Stimulated activated CD4-positive, alpha-beta T cell treated with anti-CD3 and anti-CD28 coated beads, Interleukin-4, amount 100 ng/mL, for 1 hour (primary cell): ENCODE measurements around the gene TPRKB.
"Not testable (repeated sequence)": the region's sequence is repeated elsewhere in the genome, so short reads cannot be mapped to it uniquely, and the experiment has no call there.

Source experiments
- DNase-seq: peaks from one replicate; pipeline ENCODE4 v3.0.0-alpha.2; 2020

TPRKB gene

GRCh38 chr2:73736378-73736777, 767 bp downstream of the TPRKB start:
- DNase-seq, result no peak

- DNase-seq, result no peak
Observed at GRCh38 chr2:73730810-73731209, 6.3 kb downstream of the TPRKB start.

- no peak for DNase-seq
Observed at GRCh38 chr2:73728711-73729110, 8.4 kb downstream of the TPRKB start.

GRCh38 chr2:73728043-73728442, 9.1 kb downstream of the TPRKB start:
- DNase-seq, result no peak

GRCh38 chr2:73726657-73727056, 10.5 kb downstream of the TPRKB start:
- DNase-seq, result not testable (repeated sequence)

- DNase-seq, result no peak
Observed at GRCh38 chr2:73718851-73719621, 18.1 kb downstream of the TPRKB start.

GRCh38 chr2:73718421-73718820, 18.7 kb downstream of the TPRKB start:
- DNase-seq, result no peak

- not testable (repeated sequence) for DNase-seq
Observed at GRCh38 chr2:73717695-73718094, 19.4 kb downstream of the TPRKB start.

- no peak for DNase-seq
Observed at GRCh38 chr2:73717251-73717606, 19.9 kb downstream of the TPRKB start.

GRCh38 chr2:73716543-73717250, 20.4 kb downstream of the TPRKB start:
- DNase-seq, result no peak

- DNase-seq, result no peak
Observed at GRCh38 chr2:73714091-73714490, 23.1 kb downstream of the TPRKB start.

- DNase-seq, result no peak
Observed at GRCh38 chr2:73708527-73708926, 28.6 kb downstream of the TPRKB start.

GRCh38 chr2:73707636-73708035, 29.5 kb downstream of the TPRKB start:
- DNase-seq, result no peak

- DNase-seq, result no peak
Observed at GRCh38 chr2:73707058-73707457, 30.1 kb downstream of the TPRKB start.

- no peak for DNase-seq
Observed at GRCh38 chr2:73705091-73705490, 32.1 kb downstream of the TPRKB start.

- DNase-seq, result no peak
Observed at GRCh38 chr2:73704285-73704684, 32.9 kb downstream of the TPRKB start.

- DNase-seq, result no peak
Observed at GRCh38 chr2:73703675-73704074, 33.5 kb downstream of the TPRKB start.

- not testable (repeated sequence) for DNase-seq
Observed at GRCh38 chr2:73702852-73703493, 34.2 kb downstream of the TPRKB start.

- no peak for DNase-seq
Observed at GRCh38 chr2:73701968-73702665, 35.0 kb downstream of the TPRKB start.

- DNase-seq, result not testable (repeated sequence)
Observed at GRCh38 chr2:73701448-73701765, 35.7 kb downstream of the TPRKB start.

GRCh38 chr2:73700661-73701447, 36.3 kb downstream of the TPRKB start:
- no peak for DNase-seq

- DNase-seq, result no peak
Observed at GRCh38 chr2:73700131-73700611, 37.0 kb downstream of the TPRKB start.

- no peak for DNase-seq
Observed at GRCh38 chr2:73699437-73699836, 37.7 kb downstream of the TPRKB start.
